Measurements from ENCODE around the gene LYPD1. TPM values are rescaled to one million over a fixed set of nuclear protein-coding genes. Genes with fewer than 3 reads are reported as not detected.

Gene LYPD1
- total and polyA plus RNA-seq, 10 of the 15 experiments (the other 5 are each of a cell fraction or from before 2014, with no cell fraction given): not detected

DNA sequence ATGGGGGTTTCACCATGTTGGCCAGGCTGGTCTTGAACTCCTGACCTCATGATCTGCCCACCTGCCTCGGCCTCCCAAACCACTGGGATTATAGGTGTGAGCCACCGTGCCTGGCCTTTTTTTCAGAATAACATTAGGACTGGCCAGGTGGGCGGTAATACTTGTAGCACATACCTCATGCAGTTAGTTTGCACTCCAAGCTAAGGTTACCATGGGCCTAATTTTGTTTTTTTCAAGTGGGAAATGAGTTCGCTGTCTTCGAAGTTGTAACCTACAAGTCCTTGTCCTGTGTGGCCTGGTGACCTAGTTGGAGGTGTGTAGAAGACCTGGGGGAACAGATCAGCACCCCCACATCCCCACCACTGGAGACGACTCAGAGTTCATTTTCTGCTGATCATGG is 74.8 kb downstream of the LYPD1 start:
- Histone ChIP-seq H3K27me3 (replicated peaks in 1 of 2; ENCODE audit: control insufficient read depth in 2 of 2, insufficient read depth in 2 of 2, low read length in 1 of 2) (no peaks in the 10 kb centered on the region), H3K9me3 (replicated peaks; ENCODE audit: control insufficient read depth, insufficient read depth, low read length) (no peaks in the 10 kb centered on the region), H4K20me1 (ENCODE audit: control insufficient read depth, insufficient read depth) (no peaks in the 10 kb centered on the region), H3K36me3 (ENCODE audit: control insufficient read depth in 2 of 2, insufficient read depth in 2 of 2, low read length in 1 of 2) (no peaks in the 10 kb centered on the region), H2AFZ (ENCODE audit: control insufficient read depth, low read depth, low read length) (no peak overlapping the region), H3K9ac (ENCODE audit: control insufficient read depth, insufficient read depth, low read length) (no peak overlapping the region), H3K4me1 (ENCODE audit: control insufficient read depth, insufficient read depth, low read length) (no peaks in the 10 kb centered on the region), H3K79me2 (ENCODE audit: control insufficient read depth, insufficient read depth, low read length) (no peaks in the 10 kb centered on the region), H3K27ac (ENCODE audit: control insufficient read depth, insufficient read depth) (no peak overlapping the region), H3K4me2 (ENCODE audit: control insufficient read depth, insufficient read depth) (no peak overlapping the region), H3K4me3 (no peak overlapping the region)
- RAD21 ChIA-PET (ENCODE audit: unreplicated experiment): no interaction called here
- TF ChIP-seq, protein P1, sequence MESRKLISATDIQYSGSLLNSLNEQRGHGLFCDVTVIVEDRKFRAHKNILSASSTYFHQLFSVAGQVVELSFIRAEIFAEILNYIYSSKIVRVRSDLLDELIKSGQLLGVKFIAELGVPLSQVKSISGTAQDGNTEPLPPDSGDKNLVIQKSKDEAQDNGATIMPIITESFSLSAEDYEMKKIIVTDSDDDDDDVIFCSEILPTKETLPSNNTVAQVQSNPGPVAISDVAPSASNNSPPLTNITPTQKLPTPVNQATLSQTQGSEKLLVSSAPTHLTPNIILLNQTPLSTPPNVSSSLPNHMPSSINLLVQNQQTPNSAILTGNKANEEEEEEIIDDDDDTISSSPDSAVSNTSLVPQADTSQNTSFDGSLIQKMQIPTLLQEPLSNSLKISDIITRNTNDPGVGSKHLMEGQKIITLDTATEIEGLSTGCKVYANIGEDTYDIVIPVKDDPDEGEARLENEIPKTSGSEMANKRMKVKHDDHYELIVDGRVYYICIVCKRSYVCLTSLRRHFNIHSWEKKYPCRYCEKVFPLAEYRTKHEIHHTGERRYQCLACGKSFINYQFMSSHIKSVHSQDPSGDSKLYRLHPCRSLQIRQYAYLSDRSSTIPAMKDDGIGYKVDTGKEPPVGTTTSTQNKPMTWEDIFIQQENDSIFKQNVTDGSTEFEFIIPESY (IDR thresholded peaks at IDR 0.05): no peak
- TF ChIP-seq, protein P2, sequence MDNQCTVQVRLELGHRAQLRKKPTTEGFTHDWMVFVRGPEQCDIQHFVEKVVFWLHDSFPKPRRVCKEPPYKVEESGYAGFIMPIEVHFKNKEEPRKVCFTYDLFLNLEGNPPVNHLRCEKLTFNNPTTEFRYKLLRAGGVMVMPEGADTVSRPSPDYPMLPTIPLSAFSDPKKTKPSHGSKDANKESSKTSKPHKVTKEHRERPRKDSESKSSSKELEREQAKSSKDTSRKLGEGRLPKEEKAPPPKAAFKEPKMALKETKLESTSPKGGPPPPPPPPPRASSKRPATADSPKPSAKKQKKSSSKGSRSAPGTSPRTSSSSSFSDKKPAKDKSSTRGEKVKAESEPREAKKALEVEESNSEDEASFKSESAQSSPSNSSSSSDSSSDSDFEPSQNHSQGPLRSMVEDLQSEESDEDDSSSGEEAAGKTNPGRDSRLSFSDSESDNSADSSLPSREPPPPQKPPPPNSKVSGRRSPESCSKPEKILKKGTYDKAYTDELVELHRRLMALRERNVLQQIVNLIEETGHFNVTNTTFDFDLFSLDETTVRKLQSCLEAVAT (IDR thresholded peaks at IDR 0.05): no peak
- no peak for TF ChIP-seq ESRRA (IDR thresholded peaks at IDR 0.05; ENCODE audit: low read length)
- TF ChIP-seq ATF7 (IDR thresholded peaks at IDR 0.05; ENCODE audit: low read depth): no peak
- no peak for TF ChIP-seq KAT2A (conservative IDR thresholded peaks at IDR 0.05; ENCODE audit: control insufficient read depth, low read depth, low read length)
- TF ChIP-seq FOS (IDR thresholded peaks at IDR 0.05; ENCODE audit: borderline replicate concordance, extremely low read depth, insufficient read length): no peak
- TF ChIP-seq CHD2 (IDR thresholded peaks at IDR 0.05; ENCODE audit: borderline replicate concordance, low read depth, low read length): no peak
- TF ChIP-seq, protein P3, sequence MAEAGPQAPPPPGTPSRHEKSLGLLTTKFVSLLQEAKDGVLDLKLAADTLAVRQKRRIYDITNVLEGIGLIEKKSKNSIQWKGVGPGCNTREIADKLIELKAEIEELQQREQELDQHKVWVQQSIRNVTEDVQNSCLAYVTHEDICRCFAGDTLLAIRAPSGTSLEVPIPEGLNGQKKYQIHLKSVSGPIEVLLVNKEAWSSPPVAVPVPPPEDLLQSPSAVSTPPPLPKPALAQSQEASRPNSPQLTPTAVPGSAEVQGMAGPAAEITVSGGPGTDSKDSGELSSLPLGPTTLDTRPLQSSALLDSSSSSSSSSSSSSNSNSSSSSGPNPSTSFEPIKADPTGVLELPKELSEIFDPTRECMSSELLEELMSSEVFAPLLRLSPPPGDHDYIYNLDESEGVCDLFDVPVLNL (IDR thresholded peaks at IDR 0.05; ENCODE audit: low read depth, low read length): no peak
- TF ChIP-seq, protein P4, sequence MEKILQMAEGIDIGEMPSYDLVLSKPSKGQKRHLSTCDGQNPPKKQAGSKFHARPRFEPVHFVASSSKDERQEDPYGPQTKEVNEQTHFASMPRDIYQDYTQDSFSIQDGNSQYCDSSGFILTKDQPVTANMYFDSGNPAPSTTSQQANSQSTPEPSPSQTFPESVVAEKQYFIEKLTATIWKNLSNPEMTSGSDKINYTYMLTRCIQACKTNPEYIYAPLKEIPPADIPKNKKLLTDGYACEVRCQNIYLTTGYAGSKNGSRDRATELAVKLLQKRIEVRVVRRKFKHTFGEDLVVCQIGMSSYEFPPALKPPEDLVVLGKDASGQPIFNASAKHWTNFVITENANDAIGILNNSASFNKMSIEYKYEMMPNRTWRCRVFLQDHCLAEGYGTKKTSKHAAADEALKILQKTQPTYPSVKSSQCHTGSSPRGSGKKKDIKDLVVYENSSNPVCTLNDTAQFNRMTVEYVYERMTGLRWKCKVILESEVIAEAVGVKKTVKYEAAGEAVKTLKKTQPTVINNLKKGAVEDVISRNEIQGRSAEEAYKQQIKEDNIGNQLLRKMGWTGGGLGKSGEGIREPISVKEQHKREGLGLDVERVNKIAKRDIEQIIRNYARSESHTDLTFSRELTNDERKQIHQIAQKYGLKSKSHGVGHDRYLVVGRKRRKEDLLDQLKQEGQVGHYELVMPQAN (conservative IDR thresholded peaks at IDR 0.05): no peak
- BruUV-seq (replicated peaks): no TSS peak
- FAIRE-seq (no peak), ATAC-seq (no peak), DNase-seq (ENCODE audit: low read depth, low spot score) (no peak)
- intact Hi-C loops (cut with micrococcal nuclease; ENCODE audit: unreplicated experiment) (no loop called here), in situ Hi-C loops (cut with MboI) (no loop called here)
- SMC1A ChIA-PET (ENCODE audit: uncharacterized antibody, unreplicated experiment): interaction anchor here (1.1 kb wide), 1 partner anchor 12 kb away, joined by 3 read pairs; no protein-coding TSS in a partner anchor
- WGBS (ENCODE audit: insufficient coverage, insufficient replicate concordance, low lambda C conversion rate, missing lambda C conversion rate): 0% methylated on average over 6 of the region's 6 CpGs
- POLR2A ChIA-PET: no interaction called here
- CTCF ChIA-PET: no interaction called here
